ENCODE results near the gene PPM1M.

PPM1M gene

GRCh38 chr3:52230889-52231499 lies 14.6 kb upstream of the PPM1M start:
- no peak for DNase-seq (ENCODE audit: low spot score)

- DNase-seq (ENCODE audit: low spot score): peak; percentile 46
Measured at GRCh38 chr3:52231502-52232278, 13.9 kb upstream of the PPM1M start.

- DNase-seq (ENCODE audit: low spot score): no peak
Measured at GRCh38 chr3:52232279-52233107, 13.1 kb upstream of the PPM1M start.

- no peak for DNase-seq (ENCODE audit: low spot score)
Measured at GRCh38 chr3:52233108-52233591, 12.4 kb upstream of the PPM1M start.

- no peak for DNase-seq (ENCODE audit: low spot score)
Measured at GRCh38 chr3:52233968-52234367, 11.6 kb upstream of the PPM1M start.

- DNase-seq (ENCODE audit: low spot score): no peak
Measured at GRCh38 chr3:52234516-52235447, 10.8 kb upstream of the PPM1M start.

- DNase-seq (ENCODE audit: low spot score): no peak
Measured at GRCh38 chr3:52236424-52236886, 9.1 kb upstream of the PPM1M start.

- peak; percentile 46 for DNase-seq (ENCODE audit: low spot score)
Measured at GRCh38 chr3:52237006-52237656, 8.4 kb upstream of the PPM1M start.

GRCh38 chr3:52237657-52238172 lies 7.8 kb upstream of the PPM1M start:
- peak; percentile 65 for DNase-seq (ENCODE audit: low spot score)

GRCh38 chr3:52238193-52238760 lies 7.3 kb upstream of the PPM1M start:
- DNase-seq (ENCODE audit: low spot score): peak; percentile 18

GRCh38 chr3:52238761-52239701 lies 6.5 kb upstream of the PPM1M start, which contains the start of gene TWF2:
Gene TWF2, minus strand, starts transcription at chr3:52239158. Its CDS starts 142 bp downstream, at chr3:52239016.
- peak; percentile 62 for DNase-seq (ENCODE audit: low spot score)

- DNase-seq (ENCODE audit: low spot score): peak; percentile 49
Measured at GRCh38 chr3:52240059-52240885, 5.3 kb upstream of the PPM1M start.

- DNase-seq (ENCODE audit: low spot score): no peak
Measured at GRCh38 chr3:52240886-52241370, 4.6 kb upstream of the PPM1M start.

GRCh38 chr3:52242039-52242438 lies 3.5 kb upstream of the PPM1M start:
- no peak for DNase-seq (ENCODE audit: low spot score)

- no peak for DNase-seq (ENCODE audit: low spot score)
Measured at GRCh38 chr3:52243791-52244628, 1.5 kb upstream of the PPM1M start.

- no peak for DNase-seq (ENCODE audit: low spot score)
Measured at GRCh38 chr3:52246264-52246620, 683 bp downstream of the PPM1M start.
